Endothelial cell of coronary artery (primary cell): ENCODE results near the gene PRKCB. TPM values are rescaled to one million over a fixed set of nuclear protein-coding genes. Genes with fewer than 3 reads are reported as not detected.

Experiments
- total RNA-seq: library from RNA; depleted of rRNA; stranded (reverse); fragments of >200 nt; gene quantifications from 2 replicates; pipeline ENCODE4 v1.2.3, GENCODE V29; 2014

Gene PRKCB
- 0.09 TPM in 1 of 2 replicates, not detected in the other for total RNA-seq

DNA sequence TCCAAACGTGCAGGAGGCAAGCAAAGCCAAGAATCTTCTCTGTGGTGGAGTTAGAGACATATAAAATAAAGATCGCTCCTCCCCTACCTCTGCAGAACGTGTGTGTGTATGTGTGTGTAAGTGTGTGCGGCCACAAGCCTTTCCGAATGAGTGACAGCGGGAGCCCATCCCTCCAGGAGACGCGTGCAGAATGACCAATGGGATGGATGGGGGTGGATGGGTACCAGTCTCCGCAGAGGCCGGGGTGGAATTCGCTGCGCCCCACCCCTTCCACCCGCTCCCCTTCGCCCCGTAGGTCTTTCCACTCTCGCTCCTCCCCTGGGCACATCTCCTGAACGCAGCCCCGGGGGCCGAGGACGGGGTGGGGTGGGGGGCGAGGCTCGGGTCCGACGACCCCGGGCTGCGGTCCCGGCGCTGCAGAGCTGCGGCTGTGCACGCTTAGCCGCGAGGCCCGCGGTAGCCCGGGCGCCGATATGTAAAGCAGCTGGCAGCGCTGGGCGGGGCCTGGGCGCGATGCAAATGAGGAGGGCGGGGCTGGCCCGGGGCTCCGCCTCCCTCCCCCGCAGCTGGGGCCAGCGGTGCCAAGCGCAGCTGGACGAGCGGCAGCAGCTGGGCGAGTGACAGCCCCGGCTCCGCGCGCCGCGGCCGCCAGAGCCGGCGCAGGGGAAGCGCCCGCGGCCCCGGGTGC is at the start of gene PRKCB:
PRKCB (plus strand) TSS at position 594 of the 688 bp plus-strand sequence.

DNA sequence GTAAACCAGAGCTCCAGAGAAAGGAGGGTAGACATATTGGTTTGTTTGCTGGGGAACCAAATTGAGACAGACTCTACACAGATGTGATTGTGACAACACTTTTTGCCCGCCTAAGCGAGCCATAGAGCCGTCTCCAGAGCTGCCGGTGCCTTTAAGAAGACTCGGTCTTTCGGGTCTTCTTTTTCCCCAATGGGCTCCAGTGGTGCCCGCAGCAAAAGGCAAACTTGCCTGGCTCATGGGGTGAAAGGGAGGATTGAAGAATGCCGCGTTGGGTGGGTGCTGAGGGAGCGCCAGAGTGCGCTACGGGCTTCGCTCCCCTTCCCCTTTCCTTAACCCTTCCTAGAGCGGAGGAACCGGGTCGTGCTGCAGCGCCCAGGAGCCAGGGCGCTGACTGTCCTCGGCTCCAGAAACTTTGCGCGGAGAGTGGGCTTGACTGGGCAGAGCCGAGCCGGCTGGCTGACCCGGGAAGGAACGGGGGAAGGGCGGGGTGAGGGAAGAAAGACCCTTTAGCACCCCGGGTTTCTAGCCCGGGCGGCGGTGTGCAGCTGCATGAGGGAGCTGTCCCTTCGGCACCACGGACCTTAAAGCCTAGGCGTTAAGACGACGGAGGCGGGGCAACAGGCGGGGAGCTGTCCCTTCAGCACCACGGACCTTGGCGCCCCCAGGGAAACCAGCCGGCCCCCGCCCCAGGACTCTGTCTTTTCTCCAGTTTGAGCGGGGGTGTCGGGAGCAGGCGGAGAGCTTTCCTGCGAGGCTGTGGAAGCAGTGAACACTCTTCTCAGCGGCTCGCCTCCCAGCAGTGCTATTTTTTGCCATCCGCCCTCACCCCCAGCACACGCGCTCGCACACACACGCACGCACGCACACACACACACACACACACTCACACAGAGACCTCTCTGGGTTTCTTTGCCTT is 419.9 kb downstream of the PRKCB start, which contains the start of gene CACNG3:
CACNG3 (plus strand) TSS at position 880 of the 916 bp plus-strand sequence. CDS start 420 bp downstream, outside the sequence.

Other genes with a start within 250 kb of the PRKCB start
- gene NDUFAB1, start 239.7 kb upstream of the PRKCB start, total RNA-seq = 102 and 124 TPM in 2 replicates
- 7.1 and 7.9 TPM in 2 replicates for gene PALB2, start 194.7 kb upstream of the PRKCB start, total RNA-seq
- gene DCTN5, start 194.5 kb upstream of the PRKCB start, total RNA-seq = 54.0 and 55.7 TPM in 2 replicates
- gene PLK1, start 157.1 kb upstream of the PRKCB start, total RNA-seq = 9.4 and 22.8 TPM in 2 replicates
- not detected in 2 replicates for gene ERN2, start 122.8 kb upstream of the PRKCB start, total RNA-seq
- not detected in 2 replicates for gene CHP2, start 81.0 kb upstream of the PRKCB start, total RNA-seq